ENCODE data around the gene CDK6.

- TF ChIP-seq, protein P1, sequence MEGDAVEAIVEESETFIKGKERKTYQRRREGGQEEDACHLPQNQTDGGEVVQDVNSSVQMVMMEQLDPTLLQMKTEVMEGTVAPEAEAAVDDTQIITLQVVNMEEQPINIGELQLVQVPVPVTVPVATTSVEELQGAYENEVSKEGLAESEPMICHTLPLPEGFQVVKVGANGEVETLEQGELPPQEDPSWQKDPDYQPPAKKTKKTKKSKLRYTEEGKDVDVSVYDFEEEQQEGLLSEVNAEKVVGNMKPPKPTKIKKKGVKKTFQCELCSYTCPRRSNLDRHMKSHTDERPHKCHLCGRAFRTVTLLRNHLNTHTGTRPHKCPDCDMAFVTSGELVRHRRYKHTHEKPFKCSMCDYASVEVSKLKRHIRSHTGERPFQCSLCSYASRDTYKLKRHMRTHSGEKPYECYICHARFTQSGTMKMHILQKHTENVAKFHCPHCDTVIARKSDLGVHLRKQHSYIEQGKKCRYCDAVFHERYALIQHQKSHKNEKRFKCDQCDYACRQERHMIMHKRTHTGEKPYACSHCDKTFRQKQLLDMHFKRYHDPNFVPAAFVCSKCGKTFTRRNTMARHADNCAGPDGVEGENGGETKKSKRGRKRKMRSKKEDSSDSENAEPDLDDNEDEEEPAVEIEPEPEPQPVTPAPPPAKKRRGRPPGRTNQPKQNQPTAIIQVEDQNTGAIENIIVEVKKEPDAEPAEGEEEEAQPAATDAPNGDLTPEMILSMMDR (IDR thresholded peaks at IDR 0.05): no peak
- no peak for TF ChIP-seq POLR2A (IDR thresholded peaks at IDR 0.05)
Measured at GRCh38 chr7:92723943-92724342, 112.4 kb downstream of the CDK6 start.

All from right lobe of liver (tissue), 4 donors.